Measurements from ENCODE around the gene ZNF827. TPM values are rescaled to one million over a fixed set of nuclear protein-coding genes. Genes with fewer than 3 reads are reported as not detected.

ZNF827 gene
- total and polyA plus RNA-seq, 11 donors = 4.5 to 30.1 (median 18.1) TPM

DNA sequence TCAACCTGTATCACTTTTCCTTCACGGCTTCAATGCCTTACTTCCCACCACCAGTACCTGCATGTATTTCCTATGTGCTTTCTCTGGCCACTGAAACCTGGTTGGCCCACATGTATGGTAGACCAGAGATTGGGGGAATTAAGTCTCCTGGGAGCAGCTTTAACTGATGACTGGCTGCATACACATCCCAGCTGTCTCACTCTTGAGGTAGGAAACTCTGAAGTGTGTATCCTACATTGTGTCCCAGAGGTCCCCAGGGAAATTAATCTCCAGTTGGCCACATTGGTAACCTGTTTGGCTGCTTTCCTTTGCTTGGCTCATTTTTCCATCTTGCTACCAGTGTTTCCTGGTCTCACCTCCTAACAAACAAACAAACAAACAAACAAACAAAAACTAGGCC lies 124.4 kb downstream of the ZNF827 start:
- Histone ChIP-seq H3K36me3 (peaks cover 0 to 9% (median 0%) of the 10 kb centered on the region in 9 donors), H3K4me1 (peaks cover 0 to 5% (median 2%) of the 10 kb centered on the region in 12 donors), H3K27ac (no peak overlapping the region), H3K4me3 (no peak overlapping the region), H3K27me3 (no peaks in the 10 kb centered on the region), H3K9me3 (peaks cover 0 to 16% (median 7%) of the 10 kb centered on the region in 12 donors)
- no peak for ATAC-seq
- intact Hi-C loops (cut with DNase I) = no loop called here
- TF ChIP-seq CTCF (IDR thresholded peaks at IDR 0.05) (no peak), POLR2A (IDR thresholded peaks at IDR 0.05) (no peak)
- 67 to 98% (median 93%) methylated on average over 1 of the region's 1 CpG for WGBS, 4 donors
- no peak for DNase-seq

DNA sequence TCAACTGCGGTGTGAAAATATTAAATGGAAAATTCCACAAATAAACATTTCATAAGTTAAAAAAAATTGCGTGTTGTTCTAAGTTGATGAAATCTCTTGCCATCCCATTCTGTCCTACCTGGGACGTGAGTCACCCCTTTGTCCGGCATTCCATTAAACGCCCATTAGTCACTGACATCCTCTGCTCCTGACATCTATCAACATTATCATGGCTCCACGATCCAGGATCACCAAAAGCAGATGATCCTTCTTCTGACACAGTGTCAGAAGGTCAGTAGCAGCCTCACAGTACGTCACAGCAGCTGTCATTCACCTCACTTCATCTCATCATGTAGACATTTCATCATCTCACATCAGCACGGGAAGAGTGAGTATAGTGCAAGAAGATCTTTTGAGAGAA lies 125.7 kb downstream of the ZNF827 start:
- no peaks in the 10 kb centered on the region for H3K27me3 ChIP-seq
- peaks cover 0 to 13% (median 1%) of the 10 kb centered on the region in 12 donors for H3K4me1 ChIP-seq
- 93 to 96% (median 95%) methylated on average over 8 of the region's 8 CpGs for WGBS, 4 donors
- no peak overlapping the region for H3K27ac ChIP-seq
- H3K4me3 ChIP-seq = no peak overlapping the region
- intact Hi-C loops (cut with DNase I) = no loop called here
- DNase-seq (no peak), ATAC-seq (no peak)
- peaks cover 0 to 9% (median 0%) of the 10 kb centered on the region in 9 donors for H3K36me3 ChIP-seq
- H3K9me3 ChIP-seq = peaks cover 0 to 19% (median 8%) of the 10 kb centered on the region in 12 donors
- no peak for TF ChIP-seq POLR2A (IDR thresholded peaks at IDR 0.05)
- TF ChIP-seq CTCF (IDR thresholded peaks at IDR 0.05) = no peak

DNA sequence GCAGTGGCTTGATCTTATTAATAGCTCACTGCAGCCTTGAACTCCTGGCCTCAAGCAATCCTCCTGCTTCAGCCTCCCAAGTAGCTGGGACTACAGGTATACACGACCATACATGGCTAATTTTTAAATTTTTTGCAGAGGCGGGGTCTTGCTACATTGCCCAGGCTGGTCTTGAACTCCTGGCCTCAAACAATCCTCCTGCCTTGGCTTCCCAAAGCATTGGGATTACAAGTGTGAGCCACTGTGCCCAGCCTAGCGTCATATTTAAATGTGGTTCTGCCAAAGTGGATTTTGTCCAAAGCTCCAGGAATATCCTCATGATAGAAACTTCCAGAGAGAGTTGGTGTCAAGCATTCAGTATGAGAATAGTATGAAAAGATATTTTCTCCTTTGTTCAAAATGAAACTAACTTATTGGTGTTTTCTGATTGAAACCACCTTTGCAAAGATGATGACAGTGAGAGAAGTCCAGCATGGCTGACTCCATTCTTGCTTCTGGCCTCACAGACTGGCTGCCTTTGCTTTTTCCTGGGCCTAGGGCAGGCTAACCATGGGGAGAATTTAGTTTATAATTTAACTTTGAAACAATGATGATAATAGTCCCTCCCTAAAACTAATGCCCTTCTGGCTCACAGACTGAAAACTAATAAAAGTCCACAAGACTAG lies 129.6 kb downstream of the ZNF827 start:
- H3K4me1 ChIP-seq = peaks cover 2 to 40% (median 20%) of the 10 kb centered on the region in 12 donors
- peak overlapping the region in 5 of 12 donors; percentile 15 to 75 (median 64) for H3K27ac ChIP-seq
- peaks cover 0 to 19% (median 8%) of the 10 kb centered on the region in 12 donors for H3K9me3 ChIP-seq
- TF ChIP-seq POLR2A (IDR thresholded peaks at IDR 0.05) (no peak), CTCF (IDR thresholded peaks at IDR 0.05) (no peak)
- ATAC-seq (no peak), DNase-seq (no peak)
- H3K27me3 ChIP-seq = no peaks in the 10 kb centered on the region
- intact Hi-C loops (cut with DNase I) = loop anchor here in 3 of 10 donors (5.0 to 10.0 kb wide), 3 partner anchors 72 to 184 kb away; no protein-coding TSS in a partner anchor
- 94 to 97% (median 95%) methylated on average over 3 of the region's 3 CpGs for WGBS, 4 donors
- no peak overlapping the region for H3K4me3 ChIP-seq
- H3K36me3 ChIP-seq = peaks cover 0 to 9% (median 0%) of the 10 kb centered on the region in 9 donors

GRCh38 chr4:145808021-145808650 lies 130.5 kb downstream of the ZNF827 start:
- Histone ChIP-seq H3K4me1 (peaks cover 4 to 46% (median 25%) of the 10 kb centered on the region in 12 donors), H3K4me3 (no peak overlapping the region), H3K36me3 (peaks cover 0 to 6% (median 0%) of the 10 kb centered on the region in 9 donors), H3K27ac (peak overlapping the region in 7 of 12 donors; percentile 15 to 75 (median 61)), H3K27me3 (no peaks in the 10 kb centered on the region), H3K9me3 (peaks cover 0 to 19% (median 8%) of the 10 kb centered on the region in 12 donors)
- TF ChIP-seq POLR2A (IDR thresholded peaks at IDR 0.05) (no peak), CTCF (IDR thresholded peaks at IDR 0.05) (no peak)
- intact Hi-C loops (cut with DNase I) = loop anchor here in 3 of 10 donors (5.0 to 10.0 kb wide), 3 partner anchors 71 to 183 kb away; no protein-coding TSS in a partner anchor
- WGBS, 4 donors = 41 to 50% (median 45%) methylated on average over 3 of the region's 3 CpGs
- ATAC-seq = peak in 3 of 4 donors; percentile 72 to 80 (median 74)
- no peak for DNase-seq
